ENCODE data around the gene PPP1R12C.
"Not testable (repeated sequence)": the region's sequence is repeated elsewhere in the genome, so short reads cannot be mapped to it uniquely, and the experiment has no call there.

PPP1R12C gene

GRCh38 chr19:55066107-55066709, 51.2 kb downstream of the PPP1R12C start:
- Mint-ChIP-seq H3K36me3 (no peaks in the 10 kb centered on the region), H3K9me3 (no peaks in the 10 kb centered on the region), H3K27ac (no peak overlapping the region), H3K4me3 (no peak overlapping the region), H3K4me1 (peaks cover 16% of the 10 kb centered on the region)
- no peak for DNase-seq (ENCODE audit: low spot score in 2 of 2)
- ATAC-seq: no peak

- ATAC-seq; H3K4me3 Mint-ChIP-seq; DNase-seq (ENCODE audit: low spot score in 2 of 2); H3K9me3 Mint-ChIP-seq; H3K27ac Mint-ChIP-seq; H3K36me3 Mint-ChIP-seq: not testable (repeated sequence)
- peaks cover 16% of the 10 kb centered on the region for H3K4me1 Mint-ChIP-seq
Measured at GRCh38 chr19:55065516-55065915, 51.9 kb downstream of the PPP1R12C start.

GRCh38 chr19:55063492-55063843, 54.0 kb downstream of the PPP1R12C start:
- peak overlapping the region; percentile 74 for H3K4me3 Mint-ChIP-seq
- H3K36me3 Mint-ChIP-seq: peaks cover 9% of the 10 kb centered on the region
- peaks cover 6% of the 10 kb centered on the region for H3K4me1 Mint-ChIP-seq

GRCh38 chr19:55062735-55063491, 54.5 kb downstream of the PPP1R12C start, which contains the start of gene RDH13:
RDH13 (minus strand) TSS chr19:55063148; CDS start chr19:55063032, 116 bp downstream.
- Mint-ChIP-seq H3K4me3 (peak within 1 kb of the TSS; percentile 74), H3K36me3 (peaks cover 14% of the 10 kb centered on the region), H3K4me1 (peaks cover 6% of the 10 kb centered on the region), H3K27ac (peak within 1 kb of the TSS; percentile 43), H3K9me3 (no peaks in the 10 kb centered on the region)
- DNase-seq (ENCODE audit: low spot score in 2 of 2): peak; percentile 96 to 99
- peak; percentile 100 for ATAC-seq

More at GRCh38 chr19:55063492-55063843, 54.0 kb downstream of the PPP1R12C start:
- ATAC-seq: no peak
- no peak for DNase-seq (ENCODE audit: low spot score in 2 of 2)
- no peaks in the 10 kb centered on the region for H3K9me3 Mint-ChIP-seq
- no peak overlapping the region for H3K27ac Mint-ChIP-seq

DNA sequence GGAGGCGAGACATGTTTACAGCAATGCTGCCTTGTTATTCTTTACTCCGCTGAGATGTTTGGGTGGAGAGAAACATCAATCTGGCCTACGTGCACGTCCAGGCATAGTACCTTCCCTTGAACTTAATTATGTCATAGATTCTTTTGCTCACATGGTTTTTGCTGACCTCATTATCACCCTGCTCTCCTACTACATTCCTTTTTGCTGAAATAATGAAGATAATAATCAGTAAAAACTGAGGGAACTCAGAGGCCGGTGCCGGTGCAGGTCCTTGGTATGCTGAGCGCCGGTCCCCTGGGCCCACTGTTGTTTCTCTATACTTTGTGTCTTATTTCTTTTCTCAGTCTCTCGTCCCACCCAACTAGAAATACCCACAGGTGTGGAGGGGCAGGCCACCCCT, 57.1 kb downstream of the PPP1R12C start:
- not testable (repeated sequence) for H3K9me3 Mint-ChIP-seq; DNase-seq (ENCODE audit: low spot score in 2 of 2); H3K27ac Mint-ChIP-seq; H3K4me3 Mint-ChIP-seq; ATAC-seq; H3K4me1 Mint-ChIP-seq
- peaks cover 41% of the 10 kb centered on the region for H3K36me3 Mint-ChIP-seq

DNA sequence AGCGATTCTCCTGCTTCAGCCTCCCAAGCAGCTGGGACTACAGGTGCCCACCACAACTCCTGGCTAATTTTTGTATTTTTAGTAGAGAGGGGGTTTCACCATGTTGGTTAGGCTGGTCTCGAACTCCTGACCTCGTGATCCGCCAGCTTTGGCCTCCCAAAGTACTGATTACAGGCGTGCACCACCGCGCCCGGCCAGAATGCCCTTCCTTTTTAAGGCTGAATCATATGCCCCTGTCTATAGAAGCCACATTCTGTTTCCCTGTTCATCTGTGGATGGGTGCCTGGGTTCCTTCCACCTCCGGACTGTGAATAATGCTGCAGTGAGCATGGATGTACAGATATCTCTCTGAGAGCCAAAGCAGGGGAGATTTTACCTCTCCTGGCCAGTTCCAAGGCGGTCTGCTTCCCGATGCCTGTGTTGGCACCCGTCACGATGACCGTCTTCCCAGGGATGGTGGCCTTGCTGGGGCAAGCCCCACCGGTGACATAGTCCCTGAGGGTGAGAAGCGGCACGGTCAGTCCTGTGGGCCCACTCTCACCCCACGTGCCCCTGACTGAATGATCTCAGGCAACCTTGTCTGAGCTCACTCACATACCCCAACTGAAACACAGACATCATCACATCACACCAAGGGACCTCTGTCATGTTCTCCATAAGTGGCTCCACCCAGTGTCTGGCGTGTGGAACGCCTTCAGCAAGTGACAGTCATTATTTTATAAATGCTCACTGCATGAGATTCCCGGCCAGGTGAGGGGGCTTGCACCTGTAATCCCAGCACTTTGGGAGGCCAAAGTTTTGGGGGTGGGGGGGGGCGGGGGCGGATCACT, 58.4 kb downstream of the PPP1R12C start:
- H3K36me3 Mint-ChIP-seq: peaks cover 52% of the 10 kb centered on the region
- no peak overlapping the region for H3K4me3 Mint-ChIP-seq
- no peak for ATAC-seq

DNA sequence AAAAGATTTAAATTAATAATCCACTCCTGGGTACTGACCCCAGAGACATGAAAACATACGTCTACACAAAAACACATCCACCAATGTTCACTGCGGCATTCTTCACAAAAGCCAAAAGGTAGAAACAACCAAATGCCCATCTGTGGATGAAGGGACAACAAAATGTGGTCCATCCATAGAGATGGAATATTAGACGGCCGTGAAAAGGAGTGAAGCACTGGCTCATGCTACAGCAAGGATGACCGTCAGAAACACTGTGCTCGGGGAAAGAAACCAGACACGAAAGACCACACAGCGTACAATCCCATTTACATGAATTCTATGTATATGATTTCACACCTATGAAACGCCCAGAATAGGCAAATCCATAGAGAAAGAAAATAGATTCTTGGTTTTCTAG, 60.6 kb downstream of the PPP1R12C start:
- no peak overlapping the region for H3K4me3 Mint-ChIP-seq
- no peak for ATAC-seq
- DNase-seq (ENCODE audit: low spot score in 2 of 2): no peak
- peaks cover 73% of the 10 kb centered on the region for H3K36me3 Mint-ChIP-seq
- H3K9me3 Mint-ChIP-seq: no peaks in the 10 kb centered on the region
- peaks cover under 1% of the 10 kb centered on the region for H3K4me1 Mint-ChIP-seq
- no peak overlapping the region for H3K27ac Mint-ChIP-seq

More for the DNA sequence above, 58.4 kb downstream of the PPP1R12C start:
- H3K27ac Mint-ChIP-seq: no peak overlapping the region
- H3K9me3 Mint-ChIP-seq: no peaks in the 10 kb centered on the region
- no peak for DNase-seq (ENCODE audit: low spot score in 2 of 2)
- H3K4me1 Mint-ChIP-seq: peaks cover 6% of the 10 kb centered on the region

GRCh38 chr19:55053735-55054134, 63.7 kb downstream of the PPP1R12C start:
- Mint-ChIP-seq H3K4me3 (no peak overlapping the region), H3K4me1 (no peaks in the 10 kb centered on the region), H3K27ac (no peak overlapping the region), H3K9me3 (no peaks in the 10 kb centered on the region), H3K36me3 (peaks cover 93% of the 10 kb centered on the region)
- DNase-seq (ENCODE audit: low spot score in 2 of 2) (no peak), ATAC-seq (no peak)

- no peak overlapping the region for H3K4me3 Mint-ChIP-seq
- ATAC-seq (no peak), DNase-seq (ENCODE audit: low spot score in 2 of 2) (no peak)
- peaks cover 84% of the 10 kb centered on the region for H3K36me3 Mint-ChIP-seq
- no peaks in the 10 kb centered on the region for H3K4me1 Mint-ChIP-seq
- no peak overlapping the region for H3K27ac Mint-ChIP-seq
- no peaks in the 10 kb centered on the region for H3K9me3 Mint-ChIP-seq
Measured at GRCh38 chr19:55050749-55051532, 66.5 kb downstream of the PPP1R12C start.

- H3K9me3 Mint-ChIP-seq: no peaks in the 10 kb centered on the region
- no peak overlapping the region for H3K4me3 Mint-ChIP-seq
- no peak for DNase-seq (ENCODE audit: low spot score in 2 of 2)
- ATAC-seq: no peak
- peaks cover 85% of the 10 kb centered on the region for H3K36me3 Mint-ChIP-seq
- no peaks in the 10 kb centered on the region for H3K4me1 Mint-ChIP-seq
- H3K27ac Mint-ChIP-seq: no peak overlapping the region
Measured at GRCh38 chr19:55048446-55048845, 69.0 kb downstream of the PPP1R12C start.

DNA sequence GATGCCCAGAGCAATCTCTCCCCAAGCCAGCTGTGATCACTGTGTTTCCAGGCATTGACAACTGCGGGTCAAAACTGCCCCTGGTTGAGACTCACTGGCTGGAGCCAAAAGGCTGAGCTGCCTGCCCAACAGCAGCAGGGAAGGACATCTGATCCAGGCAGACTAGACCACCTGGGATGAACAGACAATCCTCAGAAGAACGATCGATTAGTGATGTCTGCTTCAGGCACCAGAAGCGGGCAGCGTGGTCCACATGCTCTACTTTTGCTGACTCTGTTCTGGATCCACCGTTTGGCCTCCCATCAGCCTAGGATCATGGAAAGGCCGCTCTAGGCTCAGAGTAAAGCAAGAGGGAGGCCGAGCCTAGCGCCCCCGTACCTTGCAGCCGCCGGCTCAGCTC, 69.5 kb downstream of the PPP1R12C start:
- Mint-ChIP-seq H3K4me1 (no peaks in the 10 kb centered on the region), H3K36me3 (peaks cover 80% of the 10 kb centered on the region), H3K4me3 (no peak overlapping the region), H3K27ac (no peak overlapping the region), H3K9me3 (no peaks in the 10 kb centered on the region)
- ATAC-seq (no peak), DNase-seq (ENCODE audit: low spot score in 2 of 2) (no peak)

DNA sequence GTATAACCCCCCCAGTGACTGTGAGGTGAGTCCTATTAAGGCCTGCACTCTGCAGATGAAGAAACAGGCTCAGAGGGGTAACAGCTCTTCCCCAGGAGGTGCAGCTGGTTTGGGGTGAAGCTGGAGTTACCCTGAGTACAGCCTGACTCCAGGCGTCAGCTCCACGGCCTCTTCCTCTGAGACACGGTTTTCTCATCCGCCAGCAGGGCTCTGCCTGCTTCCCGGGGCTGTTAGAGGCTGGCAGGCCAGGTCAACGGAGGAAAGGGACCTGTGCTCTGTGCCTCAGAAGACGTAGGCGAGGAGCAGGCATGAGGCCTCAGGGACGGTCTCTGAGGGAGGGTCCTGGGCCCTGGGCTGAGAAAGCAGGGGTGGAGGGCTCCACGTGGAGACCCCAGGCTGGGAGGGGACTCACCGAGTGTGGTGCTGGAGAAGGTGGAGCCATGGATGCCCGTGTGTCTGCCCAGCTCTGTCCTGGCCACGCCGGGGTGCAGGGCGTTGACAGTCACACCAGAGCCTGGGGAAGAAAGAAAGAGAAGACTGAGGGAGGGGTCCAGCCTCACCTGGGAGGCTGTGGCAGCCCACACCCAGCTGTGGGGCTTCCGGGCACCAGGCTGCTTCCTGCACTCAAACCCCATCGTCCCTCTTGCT, 70.3 kb downstream of the PPP1R12C start:
- no peaks in the 10 kb centered on the region for H3K9me3 Mint-ChIP-seq
- no peak overlapping the region for H3K4me3 Mint-ChIP-seq
- no peak overlapping the region for H3K27ac Mint-ChIP-seq
- ATAC-seq: no peak
- no peak for DNase-seq (ENCODE audit: low spot score in 2 of 2)
- peaks cover 8% of the 10 kb centered on the region for H3K4me1 Mint-ChIP-seq
- peaks cover 73% of the 10 kb centered on the region for H3K36me3 Mint-ChIP-seq

DNA sequence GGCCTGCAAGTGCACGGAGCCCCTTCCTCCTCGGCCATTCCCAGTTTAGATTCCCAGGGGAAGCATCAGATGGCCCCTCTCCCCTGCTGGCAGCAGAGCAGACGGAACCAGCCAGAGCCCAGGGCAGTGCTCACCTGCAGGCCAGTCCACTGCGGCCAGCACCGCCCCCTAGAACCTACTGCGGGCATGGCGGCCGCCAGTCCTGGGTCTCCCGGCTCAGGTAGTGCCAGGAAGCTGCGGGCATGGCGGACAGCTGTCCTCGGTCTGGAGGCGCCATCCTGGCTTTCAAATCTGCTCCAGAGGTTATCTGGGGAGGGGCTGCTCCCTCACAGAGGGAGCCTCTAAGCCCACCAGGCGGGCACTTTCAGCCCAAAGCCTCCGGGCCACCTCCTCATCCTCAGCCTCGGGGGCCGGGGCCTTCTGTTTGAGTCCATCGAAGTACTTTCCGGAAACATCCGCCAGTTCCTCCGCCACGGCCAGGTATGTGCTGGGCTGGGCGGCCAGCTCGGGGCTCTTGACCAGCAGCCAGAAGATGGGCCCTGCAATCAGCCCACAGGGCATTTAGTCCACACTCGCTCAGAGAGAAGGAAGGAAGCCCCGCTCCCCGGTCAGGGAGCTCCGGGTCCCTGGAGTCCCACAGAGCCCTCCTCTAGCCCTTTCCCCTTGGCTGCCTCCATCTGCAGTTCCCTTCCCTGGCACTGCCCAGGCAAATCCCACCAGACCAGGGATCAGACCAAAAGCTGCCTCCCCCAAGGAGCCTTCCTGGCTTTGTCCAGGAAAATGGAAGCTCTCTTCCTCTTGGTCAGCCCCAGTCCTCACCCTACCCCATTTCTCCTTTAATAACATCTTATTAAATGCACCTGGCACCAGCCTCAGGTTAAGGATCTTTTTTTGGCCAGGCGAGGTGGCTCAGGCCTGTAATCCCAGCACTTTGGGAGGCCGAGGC, 72.4 kb downstream of the PPP1R12C start:
- no peak for ATAC-seq
- H3K4me1 Mint-ChIP-seq: peaks cover 19% of the 10 kb centered on the region
- DNase-seq (ENCODE audit: low spot score in 2 of 2): no peak
- H3K27ac Mint-ChIP-seq: no peak overlapping the region
- H3K9me3 Mint-ChIP-seq: no peaks in the 10 kb centered on the region
- H3K4me3 Mint-ChIP-seq: no peak overlapping the region
- H3K36me3 Mint-ChIP-seq: peaks cover 57% of the 10 kb centered on the region

DNA sequence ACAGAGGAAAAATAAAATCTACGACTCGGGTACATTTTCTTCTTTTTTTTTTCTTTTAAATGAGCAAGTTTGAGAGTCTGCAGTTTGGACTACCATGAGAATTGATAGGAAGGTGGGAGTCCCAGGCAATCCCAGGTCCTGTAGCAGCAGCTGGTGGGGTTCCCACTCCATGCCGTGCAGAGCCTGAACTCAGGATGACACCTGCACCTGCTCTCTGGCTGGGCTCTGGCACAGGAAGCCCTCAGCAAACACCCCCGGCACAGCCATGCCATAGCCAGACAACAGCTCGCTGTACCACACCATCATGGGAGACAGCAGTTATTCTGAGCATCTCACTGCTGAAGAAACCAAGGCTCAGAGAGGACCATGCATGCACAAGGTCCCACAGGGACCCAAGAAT, 73.2 kb downstream of the PPP1R12C start:
- Mint-ChIP-seq H3K36me3 (peaks cover 50% of the 10 kb centered on the region), H3K27ac (no peak overlapping the region), H3K4me1 (peaks cover 19% of the 10 kb centered on the region), H3K9me3 (no peaks in the 10 kb centered on the region), H3K4me3 (no peak overlapping the region)
- ATAC-seq (no peak), DNase-seq (ENCODE audit: low spot score in 2 of 2) (no peak)
